OCI-LY3 (cell line): Measurements from ENCODE around the gene SLC5A1.
"Not testable (repeated sequence)": the region's sequence is repeated elsewhere in the genome, so short reads cannot be mapped to it uniquely, and the experiment has no call there.

Experiments
- H2AFZ ChIP-seq: fragments of 200-600, 300-600 bp; shearing (Covaris generic); 2 replicates; pipeline ENCODE4 v1.6.0; 2014; ENCODE audit warnings: antibody characterized with exemption, low read depth, low read length
- H3K27ac ChIP-seq: fragments of 200-600, 300-600 bp; sonication (generic); 2 replicates; pipeline ENCODE4 v1.5.1; 2014; ENCODE audit warnings: mild to moderate bottlenecking, low read length, moderate library complexity, mixed read lengths
- H3K27me3 ChIP-seq: fragments of 200-600, 300-600 bp; sonication (generic); 2 replicates; pipeline ENCODE4 v1.6.1; 2014; ENCODE audit warnings: low read depth, low read length, mixed read lengths
- H3K36me3 ChIP-seq: fragments of 200-600, 300-600 bp; sonication (generic); replicated peaks from 2 replicates; pipeline ENCODE3; 2014; ENCODE audit warnings: low read depth, low read length, mixed read lengths
- H3K4me1 ChIP-seq: fragments of 300-600, 200-600 bp; sonication (generic); 2 replicates; pipeline ENCODE4 v1.6.1; 2014; ENCODE audit warnings: low read length, mixed read lengths
- H3K4me2 ChIP-seq: fragments of 200-600, 300-600 bp; sonication (generic); 2 replicates; pipeline ENCODE4 v1.6.1; 2014; ENCODE audit warnings: low read length, mixed read lengths
- H3K4me3 ChIP-seq: fragments of 300-600, 200-600 bp; sonication (generic); 2 replicates; pipeline ENCODE4 v1.5.1; 2014; ENCODE audit warnings: antibody characterized with exemption, mild to moderate bottlenecking, low read length, moderate library complexity
- H3K79me2 ChIP-seq: fragments of 300-600, 200-600 bp; shearing (Covaris generic); 2 replicates; pipeline ENCODE4 v1.6.1; 2014; ENCODE audit warnings: mild to moderate bottlenecking, low read length, mixed read lengths
- H3K9ac ChIP-seq: fragments of 300-600, 200-600 bp; shearing (Covaris generic); 2 replicates; pipeline ENCODE4 v1.6.0; 2014; ENCODE audit warnings: mild to moderate bottlenecking, low read length, moderate library complexity
- H3K9me3 ChIP-seq: fragments of 200-600, 300-600 bp; shearing (Covaris generic); 2 replicates; pipeline ENCODE4 v1.6.1; 2014; ENCODE audit warnings: low read length, mixed read lengths; ENCODE audit not compliant: insufficient read depth
- H4K20me1 ChIP-seq: fragments of 200-600, 300-600 bp; sonication (generic); 2 replicates; pipeline ENCODE4 v1.6.1; 2016; ENCODE audit warnings: low read length, mixed read lengths; ENCODE audit not compliant: insufficient read depth
- CTCF ChIP-seq: fragments of 200-600, 300-600 bp; sonication (generic); IDR thresholded peaks from 2 replicates; pipeline ENCODE4 v1.5.1; 2014; ENCODE audit warnings: antibody characterized with exemption, low read length, low read depth
- EZH2phosphoT487 ChIP-seq: fragments of 200-600 bp; shearing (Covaris generic); IDR thresholded peaks from 2 replicates; pipeline ENCODE4 v1.6.1; 2018; ENCODE audit warnings: antibody characterized with exemption, mixed run types, low read depth

The SLC5A1 gene

DNA sequence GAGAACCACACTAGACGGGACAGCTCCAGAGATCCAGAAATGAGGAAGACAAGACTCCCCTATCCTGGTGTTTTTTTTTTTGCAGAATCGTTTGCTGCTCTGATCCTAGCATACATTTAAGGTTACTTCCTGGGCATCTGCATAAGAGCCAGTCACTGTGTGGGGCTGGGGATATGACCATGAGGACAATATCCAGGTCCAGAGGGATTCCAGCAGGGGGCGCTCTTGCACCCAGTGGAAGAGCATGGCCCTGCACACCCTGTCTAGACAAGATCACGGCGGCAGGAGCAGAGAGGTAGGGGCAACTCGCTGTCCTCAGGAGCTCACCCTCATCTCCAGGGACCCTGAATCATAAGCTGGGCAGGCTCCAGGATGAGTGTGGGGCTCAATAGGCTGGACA, 97.6 kb downstream of the SLC5A1 start:
- not testable (repeated sequence) for H3K27me3 ChIP-seq
- TF ChIP-seq CTCF = peak; percentile 52

GRCh38 chr22:32142600-32142999, 99.5 kb downstream of the SLC5A1 start:
- H3K9ac ChIP-seq = no peak overlapping the region
- H3K9me3 ChIP-seq = no peaks in the 10 kb centered on the region
- no peaks in the 10 kb centered on the region for H4K20me1 ChIP-seq
- H3K79me2 ChIP-seq = no peaks in the 10 kb centered on the region
- H3K27me3 ChIP-seq = 0 out of 2 replicates have a peak, but pooled peaks cover 8% of the 10 kb centered on the region
- no peak overlapping the region for H3K27ac ChIP-seq
- H3K4me3 ChIP-seq = no peak overlapping the region
- no peak overlapping the region for H3K4me2 ChIP-seq
- no peaks in the 10 kb centered on the region for H3K36me3 ChIP-seq
- H3K4me1 ChIP-seq = peaks cover 16% of the 10 kb centered on the region
- no peak overlapping the region for H2AFZ ChIP-seq
- no peak for TF ChIP-seq EZH2phosphoT487
- no peak for TF ChIP-seq CTCF

More for the DNA sequence above, 97.6 kb downstream of the SLC5A1 start:
- H3K36me3 ChIP-seq, H2AFZ ChIP-seq, H3K27ac ChIP-seq, H4K20me1 ChIP-seq, H3K4me3 ChIP-seq, H3K9me3 ChIP-seq, H3K79me2 ChIP-seq, H3K9ac ChIP-seq: not testable (repeated sequence)
- Histone ChIP-seq H3K4me2 (0 out of 2 replicates have a peak overlapping the region, but pooled peaks have one; percentile 23), H3K4me1 (peaks cover 19% of the 10 kb centered on the region)

- Histone ChIP-seq H3K9ac (no peak overlapping the region), H3K79me2 (no peaks in the 10 kb centered on the region), H4K20me1 (no peaks in the 10 kb centered on the region), H3K27ac (no peak overlapping the region), H3K4me3 (peak overlapping the region; percentile 1; the same call in 1 of the 2 replicates), H3K4me1 (peaks cover 17% of the 10 kb centered on the region), H3K27me3 (0 out of 2 replicates have a peak, but pooled peaks cover 8% of the 10 kb centered on the region), H3K36me3 (no peaks in the 10 kb centered on the region), H2AFZ (no peak overlapping the region), H3K4me2 (peak overlapping the region; percentile 32), H3K9me3 (no peaks in the 10 kb centered on the region)
- no peak for TF ChIP-seq CTCF
Measured at GRCh38 chr22:32144496-32145274, 101.6 kb downstream of the SLC5A1 start.

- H3K4me2 ChIP-seq = not testable (repeated sequence)
- peaks cover 20% of the 10 kb centered on the region for H3K4me1 ChIP-seq
Measured at GRCh38 chr22:32147128-32147527, 104.1 kb downstream of the SLC5A1 start.

DNA sequence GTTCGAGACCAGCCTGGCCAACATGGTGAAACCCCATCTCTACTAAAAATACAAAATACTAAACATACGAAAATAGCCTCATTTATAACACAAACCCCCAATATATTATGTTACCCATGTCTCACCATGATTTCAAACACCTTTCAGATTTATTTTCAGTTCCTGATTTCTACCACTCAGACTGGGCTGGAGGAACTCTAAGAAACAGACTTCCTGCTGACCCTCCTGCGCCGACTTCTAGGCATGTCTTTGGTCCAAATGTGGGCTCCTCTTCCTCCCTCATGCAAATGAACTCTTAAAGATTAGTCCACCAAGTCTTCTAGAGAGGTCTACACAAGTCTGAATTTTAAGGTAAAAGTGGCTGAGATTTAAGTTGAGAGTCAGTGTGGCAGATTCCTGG, 105.3 kb downstream of the SLC5A1 start:
- H3K36me3 ChIP-seq, H2AFZ ChIP-seq, H3K9me3 ChIP-seq, H4K20me1 ChIP-seq, H3K4me3 ChIP-seq, H3K79me2 ChIP-seq, H3K9ac ChIP-seq, H3K27me3 ChIP-seq, H3K27ac ChIP-seq: not testable (repeated sequence)
- Histone ChIP-seq H3K4me2 (peak overlapping the region; percentile 39; the same call in 1 of the 2 replicates), H3K4me1 (peaks cover 20% of the 10 kb centered on the region)

More at GRCh38 chr22:32147128-32147527, 104.1 kb downstream of the SLC5A1 start:
- not testable (repeated sequence) for H3K9me3 ChIP-seq, H3K9ac ChIP-seq, H3K79me2 ChIP-seq, H2AFZ ChIP-seq, H3K27ac ChIP-seq, H4K20me1 ChIP-seq, H3K4me3 ChIP-seq, H3K36me3 ChIP-seq, H3K27me3 ChIP-seq

DNA sequence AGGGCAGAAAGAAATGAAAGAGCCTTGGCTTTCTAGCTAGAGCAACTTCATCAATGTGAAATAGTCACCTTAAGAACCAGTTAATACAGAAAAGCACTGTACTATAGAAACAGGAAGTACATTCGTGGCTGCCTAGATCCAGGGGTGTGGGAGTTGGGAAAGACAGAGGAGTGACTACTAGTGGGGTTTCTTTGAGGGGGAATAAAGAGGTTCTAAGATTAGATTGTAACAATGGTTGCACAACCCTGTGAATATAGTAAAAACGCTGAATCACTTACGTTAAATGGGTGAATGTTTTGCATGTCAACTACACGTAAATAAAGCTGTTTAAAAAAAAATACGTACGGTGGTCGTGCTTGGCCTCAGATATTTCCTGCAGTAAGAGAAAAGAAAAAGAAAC, 107.6 kb downstream of the SLC5A1 start:
- not testable (repeated sequence) for H3K9ac ChIP-seq, H3K4me3 ChIP-seq, H3K9me3 ChIP-seq, H3K79me2 ChIP-seq, H3K27me3 ChIP-seq, H3K27ac ChIP-seq, H2AFZ ChIP-seq, H4K20me1 ChIP-seq, H3K36me3 ChIP-seq, H3K4me2 ChIP-seq, H3K4me1 ChIP-seq

DNA sequence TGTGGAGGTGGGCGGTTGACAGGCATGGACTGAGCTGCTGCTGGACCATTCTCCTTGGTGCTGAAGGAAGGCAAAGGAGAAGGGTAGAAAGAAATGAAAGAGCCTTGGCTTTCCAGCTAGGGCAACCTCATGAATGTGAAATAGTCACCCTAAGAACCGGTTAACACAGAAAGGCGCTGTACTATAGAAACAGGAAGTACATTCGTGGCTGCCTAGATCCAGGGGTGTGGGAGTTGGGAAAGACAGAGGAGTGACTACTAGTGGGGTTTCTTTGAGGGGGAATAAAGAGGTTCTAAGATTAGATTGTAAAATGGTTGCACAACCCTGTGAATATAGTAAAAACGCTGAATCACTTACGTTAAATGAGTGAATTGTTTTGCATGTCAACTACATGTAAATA, 108.6 kb downstream of the SLC5A1 start:
- not testable (repeated sequence) for H3K27me3 ChIP-seq, H3K79me2 ChIP-seq

More for the DNA sequence above, 108.6 kb downstream of the SLC5A1 start:
- H3K4me1 ChIP-seq, H3K36me3 ChIP-seq, H3K4me3 ChIP-seq, H2AFZ ChIP-seq, H3K27ac ChIP-seq, H3K9me3 ChIP-seq, H3K4me2 ChIP-seq, H4K20me1 ChIP-seq, H3K9ac ChIP-seq: not testable (repeated sequence)
